NCI-H460 (cell line): ENCODE results near the gene SEMG1. TPM values are rescaled to one million over a fixed set of nuclear protein-coding genes. Genes with fewer than 3 reads are reported as not detected.
A peak's percentile ranks its signal among the peaks of the same experiment; 100 is the strongest.

Experiments
- DNase-seq: peaks from one replicate; pipeline ENCODE4 v3.0.0-alpha.2; 2016; ENCODE audit warnings: low read depth; ENCODE audit errors: extremely low read depth
- total RNA-seq: library from RNA; depleted of rRNA; stranded (reverse); fragments of >200 nt; shearing (Covaris generic); gene quantifications from 2 replicates; pipeline ENCODE4 v1.2.3, GENCODE V29; 2014

SEMG1 gene
- total RNA-seq, 1 experiment from 2014 or later: not detected

DNA sequence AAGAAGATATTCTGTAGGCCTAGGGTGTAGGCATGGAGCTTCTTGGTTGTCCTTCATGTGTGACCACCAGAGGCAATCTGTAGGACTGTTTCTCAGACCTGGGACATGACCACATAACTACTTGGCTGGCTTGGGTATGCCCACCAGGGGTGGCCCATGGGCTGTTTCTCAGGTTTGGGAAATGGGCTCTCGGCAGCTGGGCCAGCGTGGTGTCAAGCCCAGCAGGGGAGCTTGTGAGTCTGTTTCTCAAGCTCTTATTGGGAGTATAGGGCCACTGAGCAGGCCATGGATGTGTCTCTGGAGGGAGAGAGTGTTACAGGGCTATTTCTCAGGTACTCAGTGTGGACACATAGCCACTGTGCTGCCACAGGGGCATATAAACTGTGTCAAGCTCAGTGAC is 11.8 kb downstream of the SEMG1 start:
- DNase-seq: no peak

GRCh38 chr20:45221076-45221475 is 14.2 kb downstream of the SEMG1 start, which contains the start of gene SEMG2:
TSS of gene SEMG2 (plus strand) at chr20:45221373. CDS start at chr20:45221390, 17 bp downstream.
- DNase-seq: no peak

DNA sequence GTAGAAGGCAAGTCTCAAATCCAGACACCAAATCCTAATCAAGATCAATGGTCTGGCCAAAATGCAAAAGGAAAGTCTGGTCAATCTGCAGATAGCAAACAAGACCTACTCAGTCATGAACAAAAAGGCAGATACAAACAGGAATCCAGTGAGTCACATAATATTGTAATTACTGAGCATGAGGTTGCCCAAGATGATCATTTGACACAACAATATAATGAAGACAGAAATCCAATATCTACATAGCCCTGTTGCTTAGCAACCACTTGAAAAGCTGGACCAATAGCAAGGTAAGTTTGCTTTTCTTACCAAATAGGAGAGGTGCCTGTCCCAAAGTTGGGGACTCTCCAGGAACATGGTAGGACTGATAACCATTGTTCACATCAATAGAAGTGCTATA is 16.3 kb downstream of the SEMG1 start:
- no peak for DNase-seq

DNA sequence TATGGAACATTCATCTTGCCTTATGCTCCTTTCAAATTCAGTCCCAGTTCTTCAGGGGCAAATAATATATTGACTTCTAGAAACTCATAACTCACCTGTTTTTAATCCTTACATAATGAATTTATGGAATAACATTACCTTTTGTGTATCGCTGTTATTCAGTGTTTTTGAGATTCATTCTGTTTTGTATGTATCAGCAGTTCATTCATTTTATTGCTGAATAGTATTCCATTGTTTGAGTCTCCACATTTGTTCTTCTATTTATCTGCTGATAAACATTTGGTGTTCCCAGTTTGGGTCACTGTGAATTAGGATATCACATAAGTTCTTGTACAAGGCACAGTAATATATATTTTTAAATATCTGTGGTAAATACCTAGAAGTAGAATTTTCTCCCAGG is 19.5 kb downstream of the SEMG1 start:
- no peak for DNase-seq

- peak; percentile 13 for DNase-seq
Measured at GRCh38 chr20:45229264-45230056, 22.6 kb downstream of the SEMG1 start.

DNA sequence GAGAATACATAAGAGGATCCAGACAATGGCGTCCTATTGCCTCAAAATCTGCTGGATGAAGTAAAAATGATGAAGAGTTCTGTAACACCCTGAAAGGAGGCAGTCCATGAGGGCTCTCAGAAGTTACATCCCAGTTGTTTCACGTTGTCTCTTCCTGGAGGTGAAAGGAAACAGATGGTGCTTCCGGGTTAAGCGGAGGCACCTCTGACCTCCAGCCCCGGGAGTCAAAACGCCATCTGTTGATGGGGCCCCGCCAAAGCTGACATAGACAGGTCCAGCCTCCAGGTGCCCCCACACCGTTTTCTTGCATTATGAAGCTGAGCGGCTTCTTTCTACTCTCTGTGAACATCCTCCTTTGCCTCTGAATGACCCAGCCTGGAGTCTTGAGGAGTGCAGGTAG is 23.8 kb downstream of the SEMG1 start:
- no peak for DNase-seq

GRCh38 chr20:45235995-45236394 is 29.2 kb downstream of the SEMG1 start:
- DNase-seq: no peak

- DNase-seq: no peak
Measured at GRCh38 chr20:45238139-45238538, 31.3 kb downstream of the SEMG1 start.

DNA sequence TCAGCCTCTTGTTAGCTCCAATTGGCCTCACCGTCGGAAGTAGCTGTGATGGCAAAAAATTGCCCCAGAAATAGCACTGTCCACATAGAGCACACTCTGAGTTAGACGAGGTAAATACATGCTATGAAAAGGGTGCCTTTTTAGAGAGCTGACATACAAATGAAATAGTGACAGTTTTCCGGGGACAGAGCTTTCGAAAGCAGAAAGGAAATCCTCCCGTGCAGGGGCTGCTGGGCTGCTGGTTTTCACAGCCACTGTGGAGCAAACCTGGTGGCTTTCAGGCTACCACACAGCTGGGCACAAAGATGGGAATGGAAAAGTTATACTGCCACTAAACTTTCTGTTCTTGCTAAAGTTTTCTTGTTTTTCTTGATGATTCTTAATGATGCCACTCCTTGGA is 39.3 kb downstream of the SEMG1 start:
- DNase-seq: no peak

- no peak for DNase-seq
Measured at GRCh38 chr20:45247865-45248264, 41.0 kb downstream of the SEMG1 start.

- no peak for DNase-seq
Measured at GRCh38 chr20:45248609-45249008, 41.8 kb downstream of the SEMG1 start.

GRCh38 chr20:45251884-45252560 is 45.2 kb downstream of the SEMG1 start:
- no peak for DNase-seq

GRCh38 chr20:45253261-45253660 is 46.4 kb downstream of the SEMG1 start:
- no peak for DNase-seq

- DNase-seq: peak; percentile 71
Measured at GRCh38 chr20:45254383-45255262, 47.8 kb downstream of the SEMG1 start, which contains the start of gene SLPI. TSS of gene SLPI (minus strand) at chr20:45254564. CDS start at chr20:45254543, 21 bp downstream.

DNA sequence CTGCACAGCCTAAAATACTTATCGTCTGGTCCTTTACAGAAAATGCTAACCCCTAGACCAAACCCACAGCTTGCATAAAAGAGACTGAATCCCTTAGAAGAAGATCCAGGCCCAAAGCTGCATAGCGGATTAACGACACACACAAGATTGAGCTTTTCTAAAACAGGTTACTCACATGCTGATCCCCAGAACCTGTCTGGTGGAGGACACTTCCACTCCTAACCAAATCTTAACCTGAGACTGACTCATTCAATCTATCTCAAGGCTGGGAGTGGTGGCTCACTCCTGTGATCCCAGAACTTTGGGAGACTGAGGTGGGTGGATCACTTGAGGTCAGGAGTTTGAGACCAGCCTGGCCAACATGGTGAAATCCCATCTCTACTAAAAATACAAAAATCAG is 50.3 kb downstream of the SEMG1 start:
- DNase-seq: no peak

DNA sequence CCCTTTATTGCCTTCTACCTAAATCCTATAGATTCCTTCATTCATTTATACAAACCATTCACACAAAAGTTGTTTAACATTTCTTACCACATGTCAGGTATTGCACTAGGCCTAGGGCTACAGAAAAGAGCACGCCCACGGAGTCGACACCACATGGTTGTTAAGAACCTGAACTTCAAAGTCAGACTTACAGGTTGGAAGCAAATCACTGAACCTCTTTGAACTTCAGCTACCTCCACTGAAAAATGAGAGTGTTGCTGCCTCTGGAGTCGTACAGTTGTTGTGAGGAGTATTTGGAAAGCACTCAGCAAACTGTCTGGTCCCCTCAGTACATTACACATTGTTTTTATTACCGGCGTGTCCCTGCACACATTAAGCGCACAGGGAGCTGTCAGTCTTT is 50.9 kb downstream of the SEMG1 start:
- DNase-seq: no peak

GRCh38 chr20:45258259-45258658 is 51.4 kb downstream of the SEMG1 start:
- no peak for DNase-seq

- DNase-seq: no peak
Measured at GRCh38 chr20:45258664-45259063, 51.8 kb downstream of the SEMG1 start.
